ENCODE measurements around the gene TDRKH.
"Not testable (repeated sequence)": the region's sequence is repeated elsewhere in the genome, so short reads cannot be mapped to it uniquely, and the experiment has no call there.

The TDRKH gene

DNA sequence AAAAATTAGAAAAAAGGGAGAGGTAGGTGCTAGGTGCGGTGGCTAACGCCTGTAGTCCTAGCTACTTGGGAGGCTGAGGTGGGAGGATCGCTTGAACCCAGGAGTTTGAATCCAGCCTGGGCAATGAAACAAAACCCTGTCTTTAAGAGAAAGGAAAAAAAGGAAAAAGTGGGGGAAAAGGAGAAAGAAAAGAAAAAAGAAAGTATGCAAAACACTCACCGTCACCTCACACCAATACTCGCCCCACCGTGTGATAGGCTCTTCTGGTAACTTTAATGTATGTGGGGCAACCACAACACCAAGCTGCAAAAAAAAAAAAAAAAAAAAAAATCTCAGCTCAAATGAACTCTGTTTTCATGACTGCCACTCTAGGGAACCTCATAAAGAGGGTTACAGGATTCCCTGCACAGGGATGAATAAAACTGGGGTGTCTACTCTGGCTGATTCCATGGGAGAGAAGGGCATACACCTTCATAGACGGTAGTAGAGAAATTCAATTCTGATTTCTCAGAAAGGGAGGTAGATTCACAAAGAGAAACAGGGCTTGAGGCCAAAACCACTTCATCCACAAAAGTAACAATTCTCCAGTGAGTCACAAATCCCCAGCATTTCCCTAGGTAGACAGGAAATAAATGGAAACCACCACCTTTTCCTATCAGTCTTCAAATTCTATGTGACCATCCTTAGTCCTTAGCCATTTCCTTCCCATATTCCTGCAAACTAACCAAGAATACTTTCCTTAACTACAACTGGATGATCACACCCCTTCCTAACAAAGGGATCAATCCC lies 29.5 kb downstream of the TDRKH start:
- FAIRE-seq: no peak

DNA sequence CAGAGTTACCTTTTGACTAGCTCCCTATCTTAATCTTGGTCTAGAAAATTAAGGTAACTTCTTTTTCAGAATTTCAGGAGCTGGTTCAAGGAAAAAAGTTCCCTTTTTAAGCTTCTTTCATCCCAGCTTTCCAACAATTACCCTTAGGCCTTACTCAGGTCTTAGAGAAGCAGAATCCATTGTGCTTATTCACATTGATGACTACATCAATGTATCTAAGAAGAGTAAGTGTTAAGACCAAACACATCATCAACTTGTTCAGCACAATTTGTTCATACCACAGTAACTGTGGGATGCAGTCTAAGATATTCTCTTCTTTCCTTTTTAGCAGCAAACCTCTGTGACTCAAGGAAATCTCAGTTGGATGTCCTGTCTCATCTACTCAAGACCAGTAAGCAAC lies 31.1 kb downstream of the TDRKH start:
- FAIRE-seq: no peak

DNA sequence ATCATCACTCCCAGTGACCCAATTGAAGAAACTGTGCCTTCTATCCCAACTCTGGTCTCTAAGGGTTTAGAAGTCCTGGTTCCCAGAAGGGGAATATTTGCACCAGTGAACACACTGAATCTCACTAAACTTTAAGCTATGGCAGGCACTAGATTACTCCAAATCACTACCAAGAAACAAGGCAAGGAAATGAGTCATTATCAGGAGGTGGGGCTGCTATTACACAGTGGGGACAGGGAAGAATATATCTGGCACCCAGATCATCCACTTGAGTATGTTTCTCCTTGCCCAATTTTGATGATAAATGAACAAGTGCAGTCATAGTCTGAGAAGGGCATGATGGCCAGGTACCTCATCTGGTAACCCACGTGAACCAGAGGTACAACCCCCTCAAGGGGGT lies 34.0 kb downstream of the TDRKH start:
- FAIRE-seq: no peak

DNA sequence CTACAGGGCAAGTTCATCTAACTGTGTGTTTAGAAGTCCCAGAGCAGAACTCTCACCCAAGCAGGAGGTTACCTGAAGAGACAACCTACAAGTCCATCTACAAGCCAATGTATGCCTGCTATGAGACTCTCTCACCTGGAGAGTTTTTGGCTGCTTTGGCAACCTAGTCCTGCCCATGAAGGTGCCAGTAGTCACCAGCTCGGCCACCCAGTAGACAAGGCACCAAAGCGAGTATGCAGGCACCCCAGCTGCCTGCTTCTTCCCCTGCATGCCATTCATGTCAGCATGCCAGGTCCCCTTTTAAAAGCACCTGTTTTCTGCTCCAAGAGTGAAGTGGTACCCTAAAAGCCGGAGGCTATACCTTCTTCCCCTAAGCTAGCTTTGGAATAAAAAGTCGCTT lies 48.8 kb downstream of the TDRKH start:
- no peak for FAIRE-seq

DNA sequence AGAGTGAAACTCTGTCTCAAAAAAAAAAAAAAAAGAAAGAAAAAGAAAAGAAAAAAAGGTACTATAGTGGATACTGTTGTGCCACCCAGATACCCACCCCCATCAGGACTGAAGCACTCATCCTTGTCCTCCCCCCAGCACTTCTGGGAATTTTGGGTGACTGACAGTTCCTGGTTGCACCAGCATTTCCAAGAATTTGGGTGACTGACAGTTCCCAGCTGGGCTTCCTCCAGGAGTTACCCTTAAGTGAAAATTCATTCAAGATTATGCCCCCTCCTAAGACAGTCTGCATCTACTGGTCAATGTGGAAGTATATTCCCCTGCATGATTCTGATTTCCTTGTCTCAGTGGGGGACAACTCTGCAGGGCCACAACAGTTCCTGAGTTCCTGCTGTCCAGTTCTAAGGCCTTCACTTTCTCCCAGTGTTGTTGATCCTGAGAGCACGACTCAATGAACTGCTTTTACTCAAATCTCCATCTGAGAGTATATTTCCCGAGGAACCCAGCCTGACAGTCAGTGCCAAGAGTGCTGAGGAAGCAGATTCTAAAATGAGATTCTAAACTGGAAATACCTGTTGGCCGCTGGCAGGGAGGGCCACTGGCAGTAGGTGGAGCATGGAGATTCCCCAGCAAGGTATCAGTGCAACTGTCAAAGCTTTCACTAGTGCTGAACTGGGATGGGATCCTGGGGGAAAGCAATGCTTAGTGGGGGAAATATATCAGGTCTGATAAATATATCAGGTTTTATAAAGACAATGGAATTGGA lies 50.5 kb downstream of the TDRKH start:
- FAIRE-seq: no peak

DNA sequence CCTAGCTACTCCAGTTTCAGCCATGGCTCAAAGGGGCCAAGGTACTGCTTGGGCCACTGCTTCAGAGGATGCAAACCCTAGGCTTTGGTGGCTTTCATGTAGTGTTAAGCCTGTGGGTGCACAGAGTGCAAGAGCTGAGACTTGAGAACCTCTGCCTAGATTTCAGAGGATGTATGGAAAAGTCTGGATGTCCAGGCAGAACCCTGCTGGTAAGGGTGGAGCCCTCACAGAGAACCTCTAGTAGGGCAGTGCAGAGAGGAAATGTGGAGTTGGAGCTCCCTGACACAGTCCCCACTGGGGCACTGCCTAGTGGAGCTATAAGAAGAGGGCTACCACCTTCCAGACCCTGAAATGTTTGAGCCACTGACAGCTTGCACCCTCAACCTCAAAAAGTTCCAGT lies 52.8 kb downstream of the TDRKH start:
- FAIRE-seq: no peak

DNA sequence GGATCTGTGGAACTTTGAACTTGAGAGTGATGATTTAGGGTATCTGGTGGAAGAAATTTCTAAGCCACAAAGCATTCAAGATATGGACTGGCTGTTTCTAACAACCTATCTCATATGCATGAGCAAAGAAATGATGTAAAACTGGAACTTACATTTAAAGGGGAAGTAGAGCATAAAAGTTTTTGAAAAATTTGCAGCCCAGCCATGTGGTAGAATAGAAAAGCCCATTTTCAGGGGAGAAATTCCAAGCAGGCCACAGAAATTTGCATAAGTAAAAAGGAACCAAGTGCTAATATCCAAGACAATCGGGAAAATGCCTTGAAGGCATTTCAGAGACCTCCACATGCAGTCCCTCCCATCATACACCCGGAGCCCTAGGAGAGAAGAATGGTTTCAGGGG lies 53.3 kb downstream of the TDRKH start:
- no peak for FAIRE-seq

DNA sequence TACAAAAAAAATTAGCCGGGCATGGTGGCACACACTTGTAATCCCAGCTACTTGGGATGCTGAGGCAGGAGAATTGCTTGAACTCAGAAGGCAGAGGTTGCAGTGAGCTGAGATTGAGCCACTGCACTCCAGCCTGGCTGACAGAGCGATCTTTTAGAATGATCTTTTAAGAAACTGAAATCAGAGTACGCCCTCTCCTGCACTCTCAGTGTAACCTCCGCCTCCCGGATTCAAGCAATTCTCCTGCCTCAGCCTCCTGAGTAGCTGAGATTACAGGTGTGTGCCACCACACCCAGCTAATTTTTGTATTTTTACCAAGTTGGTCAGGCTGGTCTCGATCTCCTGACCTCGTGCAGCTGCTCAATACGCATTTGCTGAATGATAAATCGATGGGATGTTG lies 56.3 kb downstream of the TDRKH start:
- not testable (repeated sequence) for FAIRE-seq

DNA sequence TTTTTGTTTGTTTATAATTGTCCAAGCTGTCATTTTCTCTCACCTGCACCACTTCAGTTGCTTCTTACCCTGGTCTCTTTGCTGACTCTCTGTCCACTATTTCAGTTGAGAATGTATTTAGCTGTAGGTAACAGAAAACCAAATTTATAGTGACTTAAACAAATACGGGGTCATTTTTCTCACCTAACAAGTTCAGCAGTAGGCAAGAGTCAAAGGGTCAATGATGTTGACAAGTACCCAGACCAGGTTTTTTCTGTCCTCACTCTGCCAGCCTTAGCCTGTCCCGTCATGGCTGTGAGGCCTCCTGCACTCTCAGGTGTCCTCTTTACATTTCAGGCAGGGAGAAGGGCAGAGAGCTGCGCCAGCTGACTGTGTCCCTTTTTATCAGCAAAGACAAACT lies 57.2 kb downstream of the TDRKH start:
- no peak for FAIRE-seq

DNA sequence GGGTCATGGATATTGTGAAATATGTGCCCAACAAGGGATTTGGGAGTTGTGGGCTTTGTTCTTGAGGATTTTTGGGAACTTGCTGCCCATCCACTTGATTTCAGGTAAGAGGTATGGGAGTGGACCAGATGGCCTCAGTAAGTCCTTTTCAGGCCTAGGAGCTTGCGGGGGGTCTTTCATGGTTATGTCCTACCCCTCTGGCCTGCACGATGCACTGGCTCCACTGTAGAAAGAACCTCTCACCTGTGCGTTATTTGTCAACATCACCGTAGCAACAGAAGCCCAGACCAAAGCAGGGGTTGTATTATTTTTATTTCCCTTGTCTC lies 60.4 kb downstream of the TDRKH start:
- FAIRE-seq: no peak

DNA sequence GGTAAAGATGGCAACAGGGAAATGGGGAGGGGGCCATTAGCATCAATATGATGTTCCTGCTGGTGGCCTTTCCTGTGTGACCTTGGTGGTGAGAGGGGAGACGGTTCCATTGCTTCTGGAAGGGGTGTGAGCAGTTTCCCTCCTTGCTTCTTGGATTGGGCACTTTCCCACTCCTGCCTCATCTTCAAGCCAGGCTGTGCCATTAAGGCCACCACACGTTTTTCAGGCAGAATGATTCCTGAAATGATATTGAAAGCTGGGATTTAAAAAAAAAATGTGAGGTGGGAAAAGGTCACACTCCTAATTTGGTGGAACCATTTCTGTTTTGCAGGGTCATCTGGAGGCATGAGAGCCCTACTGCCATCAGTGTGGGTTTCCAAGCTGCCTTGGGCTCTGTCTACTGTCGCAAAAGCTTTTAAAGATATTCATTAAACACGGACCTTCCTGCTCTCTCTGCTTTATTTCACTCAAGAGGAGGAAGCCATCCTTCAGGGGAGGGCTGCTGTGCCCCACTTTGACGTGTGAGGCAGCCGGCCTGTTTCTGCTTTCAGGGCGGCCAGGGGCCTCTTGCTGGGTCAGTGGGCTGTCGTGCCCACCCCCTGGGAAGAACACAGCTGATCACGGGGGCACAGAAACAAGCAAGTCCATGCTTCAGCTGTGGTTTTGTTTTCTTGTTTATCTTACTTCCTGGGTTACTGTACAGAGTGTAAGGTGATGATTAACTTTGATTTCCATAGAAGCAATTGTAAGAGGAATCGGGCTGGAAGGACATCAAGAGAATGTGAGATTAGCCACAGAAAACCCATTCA lies 60.9 kb downstream of the TDRKH start:
- FAIRE-seq: no peak

DNA sequence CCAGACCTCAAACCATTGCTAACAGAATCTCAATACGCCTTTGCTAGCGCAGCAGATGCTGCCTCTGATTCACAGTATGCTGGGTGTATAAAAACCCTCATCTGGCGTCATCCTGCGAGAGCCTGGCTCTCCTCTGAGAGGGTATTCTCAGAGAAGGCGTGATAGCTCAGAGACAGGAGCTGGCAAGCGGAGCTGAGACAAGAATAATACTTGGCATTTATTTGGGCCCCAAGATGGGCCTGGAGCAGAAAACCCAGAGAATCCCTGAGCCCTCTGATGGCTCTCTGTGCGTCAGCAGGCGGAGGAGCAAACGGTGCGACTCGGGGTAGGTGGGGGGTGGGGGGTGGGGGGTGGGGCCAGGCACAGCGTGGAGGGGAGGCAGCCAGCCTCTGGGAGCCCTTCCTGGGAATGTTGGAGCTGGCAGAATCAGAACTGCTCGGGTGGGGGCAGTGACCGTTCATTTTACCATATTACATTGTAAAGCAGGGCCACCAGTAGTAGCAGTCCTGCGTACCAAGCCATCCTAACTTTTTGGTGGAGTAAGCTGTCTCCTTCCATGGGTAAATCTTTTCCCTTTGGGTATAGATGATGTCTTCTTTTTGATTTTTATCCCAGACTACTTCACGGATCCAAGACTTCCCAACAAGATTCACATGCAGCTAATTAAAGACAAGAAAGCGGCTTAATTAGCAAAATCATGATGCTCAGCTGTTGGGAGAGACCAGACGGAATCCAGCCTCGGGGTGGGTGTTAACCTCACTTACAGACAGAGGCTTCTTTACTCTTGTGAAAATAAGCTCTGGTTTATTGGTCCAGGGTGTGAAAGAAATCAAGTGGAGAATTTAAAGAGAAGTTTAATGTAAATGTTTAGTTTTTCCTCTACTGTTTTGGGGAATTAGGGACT lies 61.9 kb downstream of the TDRKH start:
- FAIRE-seq: no peak

DNA sequence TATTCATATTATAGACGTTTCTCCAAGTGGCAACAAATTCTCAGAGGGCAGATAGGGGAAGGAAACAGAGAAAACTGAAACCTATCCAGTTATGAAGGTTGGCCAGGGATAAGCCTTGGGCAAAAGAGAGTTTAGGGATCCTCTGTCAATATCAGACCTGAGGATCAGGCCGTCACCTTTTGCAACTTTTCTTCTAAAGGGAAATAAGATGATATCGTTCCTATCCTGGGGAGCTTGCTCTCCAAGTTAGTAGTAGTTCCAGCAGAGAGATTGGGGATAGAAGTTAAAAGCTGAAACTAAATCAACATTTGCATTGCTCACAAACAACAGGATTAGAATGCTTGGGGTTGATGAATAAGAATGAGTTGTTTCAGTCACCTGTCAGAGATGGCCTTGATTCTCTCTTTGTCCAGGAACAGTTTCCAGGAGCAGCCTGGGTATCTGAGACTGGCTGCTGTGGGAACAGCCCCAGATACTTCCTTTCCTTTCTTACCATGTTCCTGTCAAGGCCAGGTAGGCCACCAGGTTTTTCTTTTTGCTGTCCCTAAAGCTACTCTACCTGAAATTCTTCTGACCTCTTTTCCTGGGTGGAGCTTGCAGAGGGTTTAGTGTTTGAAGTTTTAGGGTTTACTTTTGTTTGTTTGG lies 66.5 kb downstream of the TDRKH start:
- FAIRE-seq: no peak
